ENCODE measurements around the gene TBC1D3D. TPM values are rescaled to one million over a fixed set of nuclear protein-coding genes. Genes with fewer than 3 reads are reported as not detected.
"Not testable (repeated sequence)": the region's sequence is repeated elsewhere in the genome, so short reads cannot be mapped to it uniquely, and the experiment has no call there.

Gene TBC1D3D
- total RNA-seq (2012; rRNA removed), result 0.76 TPM in 1 of 2 replicates, not detected in the other

- H3K4me2 ChIP-seq (ENCODE audit: low read length); H3K4me1 ChIP-seq (ENCODE audit: control insufficient read depth, insufficient read depth, low read length); H3K4me3 ChIP-seq (ENCODE audit: low read length); H3K27me3 ChIP-seq (ENCODE audit: control insufficient read depth, insufficient read depth, low read length); H3K9ac ChIP-seq (ENCODE audit: low read depth, low read length); H3K36me3 ChIP-seq (ENCODE audit: insufficient read depth, low read length); H3K9me3 ChIP-seq (replicated peaks; ENCODE audit: low read length): not testable (repeated sequence)
Measured at GRCh38 chr17:38003676-38004075, at the start of gene TBC1D3D. TBC1D3D (plus strand) TSS chr17:38003976; CDS start chr17:38005561, 1,585 bp downstream.

- not testable (repeated sequence) for H3K4me1 ChIP-seq (ENCODE audit: control insufficient read depth, insufficient read depth, low read length); H3K4me2 ChIP-seq (ENCODE audit: low read length); H3K4me3 ChIP-seq (ENCODE audit: low read length); H3K27me3 ChIP-seq (ENCODE audit: control insufficient read depth, insufficient read depth, low read length); H3K36me3 ChIP-seq (ENCODE audit: insufficient read depth, low read length); H3K9ac ChIP-seq (ENCODE audit: low read depth, low read length); H3K9me3 ChIP-seq (replicated peaks; ENCODE audit: low read length)
Measured at GRCh38 chr17:37988960-37989359, 14.8 kb upstream of the TBC1D3D start, which contains the start of gene TBC1D3L. TBC1D3L (minus strand) TSS chr17:37989060; CDS start chr17:37987520, 1,540 bp downstream.

Data from skeletal muscle satellite cell (primary cell).